GM12878 (cell line): Measurements from ENCODE around the gene TNFAIP2.

Experiments
- SIN3A ChIP-seq: IDR thresholded peaks from 2 replicates; pipeline ENCODE4 v1.6.1; 2012; ENCODE audit warnings: low read depth, low read length, improper control_type of control experiment
- TF ChIP-seq, protein P1 (sequence below): fragments of 450-650 bp; formaldehyde crosslinking; IDR thresholded peaks from 2 replicates; pipeline ENCODE4 v1.4.0; 2022; ENCODE audit warnings: mild to moderate bottlenecking, moderate library complexity

DNA sequence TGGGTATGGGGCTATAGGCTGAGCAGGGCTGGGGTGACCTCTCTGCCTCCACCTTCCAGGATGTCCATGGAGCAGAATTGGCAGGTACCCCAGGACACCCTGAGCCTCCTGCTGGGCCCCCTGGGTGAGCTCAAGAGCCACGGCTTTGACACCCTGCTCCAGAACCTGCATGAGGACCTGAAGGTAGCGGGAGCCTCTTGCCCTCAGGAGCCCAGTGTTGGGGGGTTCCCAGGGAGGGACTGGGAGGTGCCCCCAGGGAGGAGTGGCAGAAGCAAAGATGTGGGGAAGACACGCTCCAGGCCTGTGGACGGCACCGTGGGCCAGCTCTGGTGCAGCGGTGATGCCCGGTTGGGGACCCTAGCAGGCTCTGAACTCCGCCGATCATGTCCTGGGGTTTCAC, 8.3 kb downstream of the TNFAIP2 start:
- TF ChIP-seq SIN3A: no peak
- TF ChIP-seq, protein P1, sequence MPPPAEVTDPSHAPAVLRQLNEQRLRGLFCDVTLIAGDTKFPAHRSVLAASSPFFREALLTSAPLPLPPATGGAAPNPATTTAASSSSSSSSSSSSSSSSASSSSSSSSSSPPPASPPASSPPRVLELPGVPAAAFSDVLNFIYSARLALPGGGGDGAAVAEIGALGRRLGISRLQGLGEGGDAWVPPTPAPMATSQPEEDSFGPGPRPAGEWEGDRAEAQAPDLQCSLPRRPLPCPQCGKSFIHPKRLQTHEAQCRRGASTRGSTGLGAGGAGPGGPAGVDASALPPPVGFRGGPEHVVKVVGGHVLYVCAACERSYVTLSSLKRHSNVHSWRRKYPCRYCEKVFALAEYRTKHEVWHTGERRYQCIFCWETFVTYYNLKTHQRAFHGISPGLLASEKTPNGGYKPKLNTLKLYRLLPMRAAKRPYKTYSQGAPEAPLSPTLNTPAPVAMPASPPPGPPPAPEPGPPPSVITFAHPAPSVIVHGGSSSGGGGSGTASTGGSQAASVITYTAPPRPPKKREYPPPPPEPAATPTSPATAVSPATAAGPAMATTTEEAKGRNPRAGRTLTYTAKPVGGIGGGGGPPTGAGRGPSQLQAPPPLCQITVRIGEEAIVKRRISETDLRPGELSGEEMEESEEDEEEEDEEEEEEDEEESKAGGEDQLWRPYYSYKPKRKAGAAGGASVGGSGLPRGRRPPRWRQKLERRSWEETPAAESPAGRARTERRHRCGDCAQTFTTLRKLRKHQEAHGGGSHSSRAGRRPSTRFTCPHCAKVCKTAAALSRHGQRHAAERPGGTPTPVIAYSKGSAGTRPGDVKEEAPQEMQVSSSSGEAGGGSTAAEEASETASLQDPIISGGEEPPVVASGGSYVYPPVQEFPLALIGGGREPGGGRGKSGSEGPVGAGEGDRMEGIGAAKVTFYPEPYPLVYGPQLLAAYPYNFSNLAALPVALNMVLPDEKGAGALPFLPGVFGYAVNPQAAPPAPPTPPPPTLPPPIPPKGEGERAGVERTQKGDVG (CRISPR knock-in tag): no peak
